HUES6 (cell line): ENCODE measurements around the gene CLSTN2.

Experiments used
- H3K27ac ChIP-seq: 2 replicates; pipeline ENCODE4 v1.7.0; 2013; ENCODE audit warnings: low read depth, mild to moderate bottlenecking, low read length, inconsistent platforms
- H3K27me3 ChIP-seq: 2 replicates; pipeline ENCODE4 v1.6.1; 2013; ENCODE audit warnings: low read length; ENCODE audit not compliant: control insufficient read depth, insufficient read depth
- H3K36me3 ChIP-seq: 2 replicates; pipeline ENCODE4 v1.6.1; 2013; ENCODE audit warnings: low read length; ENCODE audit not compliant: control insufficient read depth, insufficient read depth
- H3K4me1 ChIP-seq: 2 replicates; pipeline ENCODE4 v1.6.1; 2013; ENCODE audit warnings: low read length; ENCODE audit not compliant: control insufficient read depth, insufficient read depth
- H3K4me3 ChIP-seq: 2 replicates; pipeline ENCODE4 v1.5.1; 2013; ENCODE audit warnings: low read depth, low read length
- H3K9ac ChIP-seq: one replicate; pipeline ENCODE4 v1.6.1; 2013; ENCODE audit warnings: mild to moderate bottlenecking, low read length
- H3K9me3 ChIP-seq: 2 replicates; pipeline ENCODE4 v1.6.1; 2013; ENCODE audit warnings: low read depth, low read length; ENCODE audit not compliant: control insufficient read depth, insufficient read depth

The CLSTN2 gene

DNA sequence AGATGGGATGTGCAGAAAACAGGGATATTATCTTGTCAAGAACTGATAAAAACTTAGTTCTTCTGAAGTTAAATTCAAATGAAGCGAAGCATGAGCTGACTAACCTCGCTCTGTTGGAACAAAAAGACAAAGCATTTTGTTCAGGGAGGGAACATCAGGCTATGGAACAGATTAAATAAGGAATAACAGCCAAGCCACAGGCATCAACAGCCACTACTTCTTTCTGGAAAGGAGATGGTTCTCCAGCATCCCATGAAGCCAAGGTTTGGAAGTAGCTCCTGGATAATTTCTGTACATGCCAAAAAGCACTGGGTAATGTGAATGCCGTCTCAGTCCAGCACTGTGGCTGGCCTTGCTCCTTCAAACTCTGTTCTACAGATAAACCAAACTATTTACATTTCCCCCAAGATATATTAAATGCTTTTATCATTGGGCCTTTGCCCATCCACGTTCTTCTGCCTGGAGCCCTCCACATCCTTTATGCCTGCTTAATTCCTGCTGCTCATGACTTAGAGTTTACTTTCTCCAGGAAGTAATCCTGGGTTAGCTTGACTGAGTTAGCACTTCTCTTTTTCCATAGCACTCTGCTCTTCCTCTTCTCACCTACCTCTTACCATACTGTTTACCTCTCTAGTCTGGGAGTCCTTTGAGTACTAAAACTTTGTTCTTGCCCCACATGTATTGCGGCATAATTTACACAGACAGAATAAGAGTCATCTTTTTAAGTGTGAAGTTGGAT, 232.0 kb downstream of the CLSTN2 start:
- no peak overlapping the region for H3K9ac ChIP-seq
- no peaks in the 10 kb centered on the region for H3K27me3 ChIP-seq
- no peak overlapping the region for H3K27ac ChIP-seq
- H3K4me3 ChIP-seq, result no peak overlapping the region
- no peaks in the 10 kb centered on the region for H3K4me1 ChIP-seq
- no peaks in the 10 kb centered on the region for H3K36me3 ChIP-seq
- no peaks in the 10 kb centered on the region for H3K9me3 ChIP-seq

DNA sequence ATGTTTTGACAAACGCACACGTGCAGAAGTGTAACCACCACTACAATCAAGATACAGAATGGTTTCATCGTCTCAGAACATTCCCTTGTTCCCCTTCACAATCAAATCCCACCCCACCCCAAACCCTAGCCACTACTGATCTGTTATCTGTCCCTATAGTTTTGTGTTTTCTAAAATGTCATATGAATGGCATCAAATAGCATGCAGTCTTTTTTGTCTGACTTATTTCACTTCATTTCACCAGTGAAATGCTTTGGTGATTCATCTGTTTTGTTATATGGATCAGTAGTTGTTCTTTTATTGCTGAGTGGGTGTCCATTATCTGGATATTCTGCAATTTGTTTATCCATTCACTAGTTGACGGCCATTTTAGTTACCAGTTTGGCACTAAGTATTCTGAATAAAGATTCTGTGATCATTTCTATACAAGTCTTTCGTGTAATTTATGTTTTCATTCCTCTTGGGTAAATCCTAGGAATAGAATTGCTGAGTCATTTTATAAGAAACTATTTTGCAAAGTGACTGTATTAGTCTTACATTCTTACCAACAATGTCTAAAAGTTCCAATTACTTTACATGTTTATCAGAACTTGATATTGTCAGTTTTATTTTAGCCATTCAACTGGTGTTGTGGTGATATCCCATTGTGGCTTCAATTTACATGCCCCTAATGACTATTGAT, 232.8 kb downstream of the CLSTN2 start:
- Histone ChIP-seq H3K9ac (no peak overlapping the region), H3K4me3 (no peak overlapping the region), H3K36me3 (no peaks in the 10 kb centered on the region), H3K4me1 (no peaks in the 10 kb centered on the region), H3K27me3 (no peaks in the 10 kb centered on the region), H3K27ac (no peak overlapping the region), H3K9me3 (no peaks in the 10 kb centered on the region)

DNA sequence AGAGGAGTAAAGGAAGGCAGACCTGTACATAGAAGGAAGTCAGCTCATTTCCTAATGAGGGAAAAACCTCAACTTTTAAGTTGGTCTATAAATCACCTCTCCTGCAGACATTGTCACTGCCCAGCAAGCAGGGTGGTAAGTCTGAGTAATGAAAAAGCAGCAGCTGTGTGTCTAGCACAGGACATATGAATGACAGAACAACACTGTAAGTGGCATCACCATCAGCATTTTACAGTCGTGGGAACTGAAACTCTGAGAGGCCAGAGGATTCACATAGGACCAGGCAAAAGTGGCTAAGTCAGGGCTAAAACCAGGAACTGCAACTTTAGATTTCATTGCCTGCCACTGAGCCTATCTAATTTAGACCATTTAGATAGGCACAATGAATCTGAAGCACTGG, 235.6 kb downstream of the CLSTN2 start:
- Histone ChIP-seq H3K36me3 (no peaks in the 10 kb centered on the region), H3K4me3 (no peak overlapping the region), H3K4me1 (no peaks in the 10 kb centered on the region), H3K27me3 (no peaks in the 10 kb centered on the region), H3K27ac (no peak overlapping the region), H3K9ac (no peak overlapping the region), H3K9me3 (no peaks in the 10 kb centered on the region)

DNA sequence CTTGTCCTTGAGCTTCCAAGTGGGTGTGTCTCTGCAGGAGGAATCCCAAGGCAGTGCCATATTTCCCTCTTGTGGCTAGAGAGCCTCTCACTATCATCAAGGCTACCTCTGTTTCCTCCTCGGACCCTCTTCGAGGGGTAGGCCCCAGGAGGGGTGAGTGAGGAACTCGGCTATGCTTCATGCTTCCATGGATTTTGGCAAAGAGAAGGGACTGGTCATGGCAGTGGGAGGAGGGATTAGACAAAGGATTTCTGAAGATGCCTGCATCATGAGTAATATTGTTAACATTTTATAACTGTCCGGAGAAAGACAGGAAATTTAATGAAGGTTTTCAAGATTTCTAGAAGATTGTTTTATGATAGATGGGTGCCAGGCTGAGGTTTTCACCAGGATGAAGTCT, 241.5 kb downstream of the CLSTN2 start:
- H3K4me1 ChIP-seq, result no peaks in the 10 kb centered on the region
- H3K9me3 ChIP-seq, result no peaks in the 10 kb centered on the region
- no peaks in the 10 kb centered on the region for H3K36me3 ChIP-seq
- H3K27ac ChIP-seq, result no peak overlapping the region
- H3K9ac ChIP-seq, result no peak overlapping the region
- no peak overlapping the region for H3K4me3 ChIP-seq
- no peaks in the 10 kb centered on the region for H3K27me3 ChIP-seq

DNA sequence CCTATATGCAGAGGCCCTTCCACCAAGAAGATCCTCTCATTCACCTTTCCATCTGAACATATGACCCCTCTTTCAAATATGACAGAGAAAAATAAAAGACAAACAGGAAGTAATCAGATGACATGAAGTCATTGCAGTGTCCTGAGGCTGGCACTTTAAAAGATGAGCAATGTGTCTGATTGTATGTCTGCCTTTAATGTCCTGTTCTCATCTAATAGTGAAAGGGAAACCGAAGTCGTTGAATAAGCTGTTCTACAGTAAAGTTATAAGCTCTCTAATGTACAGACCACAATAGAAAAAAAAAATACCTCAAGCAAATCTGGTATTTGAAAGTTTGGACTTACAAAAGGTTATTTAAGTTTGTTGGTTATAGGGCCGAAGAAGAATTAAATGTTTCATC, 243.0 kb downstream of the CLSTN2 start:
- no peaks in the 10 kb centered on the region for H3K4me1 ChIP-seq
- no peaks in the 10 kb centered on the region for H3K36me3 ChIP-seq
- H3K27ac ChIP-seq, result no peak overlapping the region
- no peak overlapping the region for H3K4me3 ChIP-seq
- no peaks in the 10 kb centered on the region for H3K27me3 ChIP-seq
- no peaks in the 10 kb centered on the region for H3K9me3 ChIP-seq
- no peak overlapping the region for H3K9ac ChIP-seq

DNA sequence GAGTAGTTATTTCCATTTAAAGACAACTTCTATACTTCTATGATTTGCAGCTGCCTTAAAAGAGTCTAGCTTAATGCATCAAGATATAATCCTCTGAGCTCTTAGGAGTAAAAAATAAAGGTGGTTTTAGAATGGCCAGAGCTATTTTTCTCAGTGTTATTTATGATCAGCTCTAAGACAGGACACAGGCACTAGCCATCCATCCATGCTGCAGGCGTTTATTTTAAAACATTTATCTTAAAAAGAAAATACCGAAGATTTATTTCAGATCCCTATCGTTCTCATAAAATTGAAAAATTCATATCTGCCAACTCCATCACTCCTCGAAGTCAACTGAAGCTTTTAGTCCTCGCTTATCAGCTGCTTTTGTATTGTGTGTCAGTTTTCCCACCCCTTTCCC, 243.5 kb downstream of the CLSTN2 start:
- no peak overlapping the region for H3K9ac ChIP-seq
- H3K27me3 ChIP-seq, result no peaks in the 10 kb centered on the region
- no peak overlapping the region for H3K27ac ChIP-seq
- no peaks in the 10 kb centered on the region for H3K36me3 ChIP-seq
- no peaks in the 10 kb centered on the region for H3K4me1 ChIP-seq
- H3K9me3 ChIP-seq, result no peaks in the 10 kb centered on the region
- no peak overlapping the region for H3K4me3 ChIP-seq

DNA sequence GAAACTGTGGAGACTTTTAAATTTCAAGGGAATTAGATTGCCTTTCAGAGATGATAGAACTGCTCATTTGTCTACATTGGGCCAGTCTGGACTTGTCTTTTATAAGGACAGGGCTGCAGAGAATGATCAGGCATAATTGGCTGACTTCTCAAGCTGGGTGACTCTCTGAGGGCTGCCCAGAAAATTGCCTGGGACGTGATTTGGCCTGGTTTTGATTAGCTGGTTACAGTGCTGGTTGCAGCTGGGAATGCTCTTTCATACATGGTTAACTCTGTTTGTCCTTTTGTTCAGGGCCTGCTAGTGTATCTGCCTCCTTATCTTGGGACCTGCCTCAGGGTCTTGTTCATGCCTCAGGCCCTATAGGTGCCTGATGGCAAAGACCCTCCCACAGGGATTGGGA, 245.6 kb downstream of the CLSTN2 start:
- Histone ChIP-seq H3K9me3 (no peaks in the 10 kb centered on the region), H3K4me1 (no peaks in the 10 kb centered on the region), H3K4me3 (no peak overlapping the region), H3K36me3 (no peaks in the 10 kb centered on the region), H3K9ac (no peak overlapping the region), H3K27me3 (no peaks in the 10 kb centered on the region), H3K27ac (no peak overlapping the region)

DNA sequence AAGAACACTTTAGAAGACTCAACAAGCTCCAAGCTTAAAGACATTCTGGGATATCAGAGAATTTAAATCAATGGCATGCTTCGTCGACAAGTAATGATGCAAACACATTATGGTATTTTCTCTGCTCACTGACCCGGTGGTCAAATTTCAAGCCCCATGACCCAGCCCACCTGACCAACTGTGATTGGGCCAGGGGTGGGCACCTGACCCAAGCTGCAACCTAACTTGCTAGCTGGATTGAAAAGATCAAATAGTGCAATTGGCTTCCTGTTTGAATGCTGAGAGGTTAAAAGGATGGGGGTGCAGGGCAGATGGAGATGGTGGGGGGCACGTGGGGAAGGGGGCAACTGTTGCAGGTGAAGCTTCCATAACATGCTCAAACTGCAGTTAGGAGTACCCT, 250.4 kb downstream of the CLSTN2 start:
- no peaks in the 10 kb centered on the region for H3K9me3 ChIP-seq
- no peak overlapping the region for H3K9ac ChIP-seq
- no peaks in the 10 kb centered on the region for H3K4me1 ChIP-seq
- no peaks in the 10 kb centered on the region for H3K36me3 ChIP-seq
- H3K27me3 ChIP-seq, result no peaks in the 10 kb centered on the region
- no peak overlapping the region for H3K4me3 ChIP-seq
- H3K27ac ChIP-seq, result no peak overlapping the region

DNA sequence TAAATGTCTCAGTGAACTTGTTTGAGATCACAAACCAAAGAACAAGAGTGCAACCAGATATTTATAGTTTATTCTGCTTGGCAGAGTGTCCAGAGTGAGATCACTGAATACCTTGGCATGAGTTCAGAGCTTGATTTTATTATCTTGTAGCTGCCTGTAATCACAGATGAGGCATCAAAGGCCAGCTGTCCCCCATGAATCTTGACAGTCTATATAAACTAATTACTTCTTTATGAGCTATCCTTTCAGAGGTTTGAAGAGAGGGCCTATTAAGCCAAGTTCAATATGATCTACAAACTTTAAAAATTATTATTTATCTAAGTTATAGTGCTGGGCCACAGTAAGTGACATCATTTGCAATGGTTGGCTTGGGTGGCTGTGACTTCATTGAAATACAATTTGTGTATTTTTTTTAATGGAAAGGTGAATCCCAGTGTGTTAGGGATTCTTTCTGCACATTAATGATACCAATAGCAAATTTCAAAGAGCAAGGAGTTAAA, 251.5 kb downstream of the CLSTN2 start:
- H3K4me3 ChIP-seq, result no peak overlapping the region
- no peaks in the 10 kb centered on the region for H3K27me3 ChIP-seq
- H3K9me3 ChIP-seq, result no peaks in the 10 kb centered on the region
- H3K4me1 ChIP-seq, result no peaks in the 10 kb centered on the region
- H3K9ac ChIP-seq, result no peak overlapping the region
- no peak overlapping the region for H3K27ac ChIP-seq
- H3K36me3 ChIP-seq, result no peaks in the 10 kb centered on the region

DNA sequence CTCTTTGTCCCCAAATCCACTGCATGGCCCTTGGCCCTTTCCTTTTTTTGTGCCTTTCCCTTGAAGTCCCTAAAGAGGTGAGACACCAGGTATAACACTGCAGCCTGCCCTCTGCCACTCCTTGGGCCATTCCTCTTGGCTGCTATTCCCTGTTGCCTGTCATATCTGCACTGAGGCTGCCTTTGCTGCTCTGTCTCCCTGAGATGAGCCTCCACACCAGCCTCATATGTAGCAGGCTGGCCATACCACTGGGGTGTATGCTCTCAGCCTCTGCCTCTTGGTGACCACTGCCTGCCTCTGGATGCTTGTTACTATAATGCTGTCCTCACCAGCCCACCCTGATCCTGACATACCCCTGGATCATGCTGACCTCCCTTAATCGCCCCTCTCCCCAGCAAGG, 252.0 kb downstream of the CLSTN2 start:
- Histone ChIP-seq H3K36me3 (no peaks in the 10 kb centered on the region), H3K9ac (no peak overlapping the region)

DNA sequence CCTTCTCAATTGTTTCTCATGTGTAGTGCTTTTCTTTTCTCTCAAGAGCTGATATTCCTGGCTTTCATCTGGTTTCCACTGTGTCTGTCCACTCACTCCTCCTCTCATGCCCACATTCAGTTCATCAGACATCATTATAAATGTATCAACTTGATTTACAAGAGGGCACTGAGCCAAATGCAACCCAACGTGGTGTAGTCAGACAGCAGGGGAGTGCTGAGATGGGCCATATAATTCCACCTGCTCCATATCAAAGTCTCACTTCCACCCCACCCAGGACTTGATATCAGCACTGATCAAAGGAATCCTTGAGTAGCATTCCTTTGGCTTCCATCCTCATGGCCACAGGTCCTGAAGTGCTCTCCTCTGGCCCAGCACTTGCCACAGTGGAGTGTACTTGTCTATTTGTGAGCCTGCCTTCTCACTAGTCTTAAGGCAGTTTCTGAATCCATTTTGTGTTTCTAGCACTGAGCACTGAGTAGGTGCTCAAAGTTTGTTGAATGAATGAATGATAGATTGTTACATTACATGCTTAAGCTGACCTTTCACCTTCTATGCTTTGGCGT, 252.8 kb downstream of the CLSTN2 start:
- Histone ChIP-seq H3K4me1 (no peaks in the 10 kb centered on the region), H3K9me3 (no peaks in the 10 kb centered on the region), H3K4me3 (no peak overlapping the region), H3K27ac (no peak overlapping the region), H3K27me3 (no peaks in the 10 kb centered on the region), H3K9ac (no peak overlapping the region), H3K36me3 (no peaks in the 10 kb centered on the region)

More for the DNA sequence above, 252.0 kb downstream of the CLSTN2 start:
- Histone ChIP-seq H3K27ac (no peak overlapping the region), H3K9me3 (no peaks in the 10 kb centered on the region), H3K4me1 (no peaks in the 10 kb centered on the region), H3K4me3 (no peak overlapping the region), H3K27me3 (no peaks in the 10 kb centered on the region)
